Hematopoietic multipotent progenitor cell treated with erythropoietin and hydrocortisone succinate and interleukin-3 and kit ligand, for 8 days (in vitro differentiated cells): ENCODE measurements around the gene ARL8B.
"Not testable (repeated sequence)": the region's sequence is repeated elsewhere in the genome, so short reads cannot be mapped to it uniquely, and the experiment has no call there.

Experiments used
- DNase-seq: peaks from one replicate; pipeline ENCODE4 v3.0.0-alpha.2; 2015

Gene ARL8B

GRCh38 chr3:5113726-5114125 is 8.4 kb upstream of the ARL8B start:
- DNase-seq: not testable (repeated sequence)

GRCh38 chr3:5115506-5116162 is 6.5 kb upstream of the ARL8B start:
- DNase-seq: no peak

- DNase-seq: no peak
Observed at GRCh38 chr3:5116538-5116937, 5.6 kb upstream of the ARL8B start.

GRCh38 chr3:5120446-5120845 is 1.6 kb upstream of the ARL8B start:
- DNase-seq: no peak

GRCh38 chr3:5122741-5123706 is 932 bp downstream of the ARL8B start:
- DNase-seq: peak; percentile 61

GRCh38 chr3:5123937-5124336 is 1.8 kb downstream of the ARL8B start:
- DNase-seq: no peak

- DNase-seq: peak; percentile 58
Observed at GRCh38 chr3:5126586-5126985, 4.5 kb downstream of the ARL8B start.

GRCh38 chr3:5128849-5129248 is 6.8 kb downstream of the ARL8B start:
- DNase-seq: no peak

GRCh38 chr3:5133239-5134018 is 11.3 kb downstream of the ARL8B start:
- peak; percentile 60 for DNase-seq

- no peak for DNase-seq
Observed at GRCh38 chr3:5134019-5134391, 11.9 kb downstream of the ARL8B start.

GRCh38 chr3:5134499-5134898 is 12.4 kb downstream of the ARL8B start:
- no peak for DNase-seq

GRCh38 chr3:5136211-5136918 is 14.3 kb downstream of the ARL8B start:
- peak; percentile 76 for DNase-seq

GRCh38 chr3:5136919-5137429 is 14.9 kb downstream of the ARL8B start:
- no peak for DNase-seq

- no peak for DNase-seq
Observed at GRCh38 chr3:5138214-5138981, 16.3 kb downstream of the ARL8B start.

- DNase-seq: no peak
Observed at GRCh38 chr3:5140230-5140621, 18.1 kb downstream of the ARL8B start.

GRCh38 chr3:5140839-5141238 is 18.7 kb downstream of the ARL8B start:
- no peak for DNase-seq

GRCh38 chr3:5141760-5142159 is 19.7 kb downstream of the ARL8B start:
- no peak for DNase-seq

GRCh38 chr3:5143464-5143863 is 21.4 kb downstream of the ARL8B start:
- no peak for DNase-seq

GRCh38 chr3:5144316-5144994 is 22.4 kb downstream of the ARL8B start:
- no peak for DNase-seq

- no peak for DNase-seq
Observed at GRCh38 chr3:5145120-5145519, 23.0 kb downstream of the ARL8B start.

GRCh38 chr3:5147152-5147551 is 25.1 kb downstream of the ARL8B start:
- DNase-seq: not testable (repeated sequence)
